Eye (tissue), 1 donor: ENCODE results near the gene INHBB.

Experiments
- DNase-seq: peaks from one replicate; pipeline ENCODE4 v3.0.0-alpha.2; 2015

Gene INHBB

DNA sequence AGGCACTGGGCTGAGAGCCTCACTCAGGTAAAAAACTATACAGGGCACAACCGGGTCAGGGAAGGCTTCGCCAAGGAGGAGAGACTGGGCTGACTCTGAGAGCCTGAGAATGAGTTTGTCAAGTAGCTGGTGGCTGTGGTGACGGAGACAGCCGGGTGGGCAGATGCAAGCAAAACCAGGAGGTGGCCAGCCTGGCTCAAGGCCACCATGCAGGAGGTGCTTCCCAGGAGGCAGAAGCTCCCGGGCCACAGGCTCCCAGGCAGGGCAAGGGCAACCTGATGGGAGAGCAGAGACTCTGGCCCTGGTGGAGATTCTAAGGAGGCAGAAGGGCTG lies 2.9 kb upstream of the INHBB start:
- no peak for DNase-seq

DNA sequence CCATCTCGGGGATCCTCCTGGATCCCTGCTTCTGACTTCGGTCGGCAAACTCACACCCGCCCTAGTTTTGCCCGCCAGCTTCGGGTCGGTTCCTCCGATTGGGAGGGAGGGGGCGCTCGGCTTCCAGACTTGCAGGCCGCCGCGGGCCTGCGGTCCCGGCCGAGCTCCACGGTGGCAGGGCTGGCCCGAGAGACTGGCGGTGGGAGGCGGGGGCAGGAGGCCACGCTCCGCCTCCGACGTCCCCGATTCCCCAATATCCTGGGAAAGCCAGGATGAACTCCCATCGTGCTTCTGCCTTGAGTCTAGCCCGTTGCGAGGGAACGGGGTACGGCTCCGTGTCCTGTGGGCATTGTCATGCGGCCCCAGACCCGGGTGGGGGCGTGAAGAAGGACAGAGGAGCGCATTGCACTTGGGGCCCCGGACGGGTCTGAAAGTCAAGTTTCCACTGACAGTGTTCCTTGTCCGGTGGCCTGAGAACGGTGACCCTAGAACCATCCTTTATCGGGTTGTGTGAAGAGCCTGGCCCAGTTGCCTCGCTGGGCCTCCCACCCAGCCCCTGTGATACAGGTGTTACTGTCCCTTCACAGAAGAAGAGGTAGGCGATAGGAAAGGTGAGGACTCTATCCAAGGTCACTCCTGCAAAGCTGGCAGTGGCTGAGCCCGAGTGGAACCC lies 2.4 kb upstream of the INHBB start:
- DNase-seq, result peak; percentile 90

DNA sequence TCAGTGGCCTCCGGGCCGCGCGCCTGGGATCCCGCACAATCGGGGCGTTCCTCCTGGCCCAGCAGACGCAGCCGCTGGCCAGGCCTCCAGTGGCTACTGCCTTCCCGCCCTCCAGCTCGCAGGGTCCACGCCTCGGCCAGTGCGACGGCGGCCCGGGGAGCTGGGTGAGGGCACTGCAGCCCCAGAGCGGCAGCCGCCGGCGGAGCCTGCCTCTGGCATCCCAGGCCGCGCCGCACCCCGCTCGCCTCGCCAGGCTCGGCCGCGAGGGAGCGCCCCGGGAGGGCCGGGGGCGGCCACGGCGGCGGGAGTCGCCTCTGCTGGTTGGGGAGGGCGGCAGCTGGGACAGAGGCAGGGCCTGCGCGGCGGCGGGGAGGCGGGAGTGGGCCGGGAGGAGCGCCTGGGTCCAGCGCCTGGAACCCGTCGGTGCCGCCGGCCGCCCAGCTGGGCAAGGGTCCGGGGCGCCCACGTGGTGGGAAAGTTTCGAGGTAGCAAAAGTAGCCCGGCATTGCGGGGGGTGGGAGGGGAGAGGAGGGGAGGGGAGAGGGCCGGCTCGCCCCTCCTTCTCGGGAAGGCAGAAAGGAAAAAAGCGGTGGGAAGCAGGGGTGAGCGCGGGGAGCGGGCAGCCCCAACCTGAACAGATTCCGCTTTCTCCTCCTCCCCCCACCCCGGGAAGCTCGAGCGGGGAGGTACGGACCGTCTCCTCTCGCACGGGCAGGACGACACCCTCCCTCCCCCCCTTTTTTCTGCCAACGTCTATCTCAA lies 1.5 kb upstream of the INHBB start:
- DNase-seq, result peak; percentile 40

DNA sequence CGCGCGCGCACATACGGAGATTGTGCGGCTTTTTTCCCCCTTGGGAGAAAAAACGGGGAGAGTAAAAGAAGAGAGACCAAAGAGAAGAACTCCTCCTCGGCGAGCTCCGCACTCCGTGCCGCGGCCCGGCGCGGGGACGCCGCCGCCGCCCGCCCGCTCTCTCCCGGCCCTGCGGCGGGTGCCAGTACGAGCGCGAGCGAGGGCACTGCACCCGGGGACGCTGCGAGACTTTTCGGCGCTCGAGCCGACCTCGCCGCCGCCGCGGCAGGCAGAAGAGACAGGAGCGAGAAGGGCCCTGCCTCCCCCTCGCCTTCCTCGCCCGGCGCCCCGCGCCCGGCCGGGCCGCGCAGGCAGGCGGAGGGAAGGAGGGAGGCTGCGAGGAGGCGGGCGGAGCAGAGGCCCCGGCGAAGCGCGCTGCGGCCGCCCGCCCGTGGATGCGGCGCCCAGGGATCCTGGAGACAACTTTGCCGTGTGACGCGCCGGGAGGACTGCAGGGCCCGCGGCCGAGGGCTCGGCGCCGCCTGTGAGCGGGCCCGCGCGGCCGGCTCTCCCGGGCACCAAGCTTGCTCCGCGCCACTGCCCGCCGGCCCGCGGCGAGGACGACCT lies 857 bp upstream of the INHBB start:
- DNase-seq, result peak; percentile 63

DNA sequence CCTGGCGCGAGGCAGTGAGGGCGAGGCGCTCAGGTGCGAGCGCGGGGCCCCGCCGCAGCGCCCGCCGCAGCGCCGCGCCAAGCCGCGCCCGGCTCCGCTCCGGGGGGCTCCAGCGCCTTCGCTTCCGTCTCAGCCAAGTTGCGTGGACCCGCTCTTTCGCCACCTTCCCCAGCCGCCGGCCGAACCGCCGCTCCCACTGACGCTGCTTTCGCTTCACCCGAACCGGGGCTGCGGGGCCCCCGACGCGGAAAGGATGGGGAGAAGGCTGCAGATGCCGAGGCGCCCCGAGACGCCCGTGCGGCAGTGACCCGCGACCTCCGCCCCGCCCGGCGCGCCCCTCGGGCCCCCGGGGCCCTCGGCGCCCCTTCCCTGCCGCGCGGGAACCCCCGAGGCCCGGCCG lies 328 bp upstream of the INHBB start:
- no peak for DNase-seq

DNA sequence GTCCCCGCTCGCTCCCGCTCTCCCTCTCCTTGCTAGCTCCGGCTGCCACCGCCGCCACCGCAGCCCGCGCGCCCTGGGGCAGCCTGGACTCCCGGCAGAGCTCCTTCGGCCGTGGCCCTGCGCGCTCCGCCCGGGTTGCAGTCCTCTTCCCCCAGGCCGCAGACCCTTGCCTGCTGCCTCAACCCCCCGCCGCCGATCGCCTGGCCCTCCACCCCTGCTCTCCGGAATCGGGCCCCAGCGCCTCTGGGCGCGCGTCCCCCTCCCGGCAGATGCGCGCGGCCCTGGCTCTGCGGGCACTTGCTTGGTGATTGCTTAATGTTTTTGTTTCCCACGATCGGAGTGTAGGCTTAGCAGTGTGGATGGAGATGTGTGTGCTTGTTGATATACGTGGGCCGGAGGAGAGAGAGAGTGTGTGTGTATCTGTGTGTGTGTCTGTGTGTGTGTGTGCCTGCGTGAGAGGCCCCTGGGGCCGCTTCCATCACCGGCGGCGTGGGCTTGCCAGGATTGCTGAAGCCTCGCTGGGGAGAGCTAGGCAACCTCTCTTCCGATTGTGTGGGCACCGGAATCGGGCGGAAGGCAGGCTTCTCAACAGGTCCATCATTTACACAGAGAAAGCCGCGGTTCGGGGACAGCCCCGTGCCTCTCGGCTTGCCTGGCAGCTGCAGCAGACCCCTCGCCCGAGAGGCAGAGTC lies 877 bp downstream of the INHBB start:
- peak; percentile 69 for DNase-seq

DNA sequence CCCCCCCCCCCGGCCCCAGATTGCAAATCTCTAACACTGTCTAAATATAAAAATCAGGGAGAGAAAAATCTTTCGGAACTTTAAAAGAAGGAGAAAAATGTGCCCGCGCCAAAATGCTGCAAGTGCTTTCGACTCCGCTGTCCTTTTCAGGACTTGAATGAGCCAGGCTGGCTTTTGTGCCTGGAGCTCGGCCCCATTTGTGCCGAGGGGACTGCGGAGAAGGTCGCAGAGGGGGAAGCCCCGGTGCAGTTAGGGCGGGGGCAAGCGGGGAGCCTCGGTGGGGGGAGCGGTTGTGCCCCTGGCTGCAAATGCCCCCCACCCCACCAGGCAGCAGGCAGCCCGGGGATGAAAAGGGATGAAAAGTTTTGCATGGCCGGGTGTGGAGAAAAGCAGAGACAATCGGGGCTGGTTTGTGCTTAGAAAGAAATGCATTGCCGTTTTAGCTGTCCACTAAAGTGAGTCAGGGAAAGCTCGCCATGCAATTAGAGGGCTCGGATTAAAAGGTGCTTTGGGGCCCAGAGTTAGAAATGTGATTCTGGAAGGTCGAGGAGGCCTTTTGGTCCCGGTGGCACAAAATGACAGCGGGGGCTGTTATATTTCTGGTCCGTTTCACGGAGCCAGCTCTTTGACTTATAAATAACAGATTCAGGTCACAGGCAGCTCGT lies 1.6 kb downstream of the INHBB start:
- DNase-seq, result peak; percentile 73

DNA sequence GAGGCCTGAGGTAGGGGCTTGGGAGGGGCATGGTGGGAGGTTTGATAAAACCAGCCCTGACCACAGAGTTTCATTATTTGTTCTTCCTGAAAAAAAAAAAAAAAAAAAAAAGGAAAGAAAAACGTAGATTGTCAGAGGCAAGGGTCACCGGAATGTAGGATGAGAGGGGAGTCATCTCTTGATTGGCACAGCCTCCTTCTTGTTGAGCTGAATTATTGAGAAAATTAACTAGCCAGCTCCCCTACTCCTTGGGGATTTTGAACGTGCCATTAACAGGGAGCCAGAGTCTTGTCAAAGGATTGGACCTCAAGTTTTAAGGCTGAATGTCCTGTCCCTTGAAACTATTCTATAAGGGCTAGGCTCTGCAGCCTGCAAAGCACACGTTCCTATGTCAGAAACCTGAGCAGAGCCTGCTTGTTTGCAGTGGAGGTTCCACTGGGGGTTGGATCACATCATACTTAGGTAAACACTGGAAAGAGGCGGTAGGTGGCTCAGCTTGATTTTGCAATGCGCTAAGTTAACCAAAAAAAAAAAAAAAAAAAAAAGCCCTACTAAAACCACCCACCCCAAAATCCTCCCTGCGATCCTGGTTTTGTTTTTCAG lies 2.3 kb downstream of the INHBB start:
- DNase-seq, result peak; percentile 26

DNA sequence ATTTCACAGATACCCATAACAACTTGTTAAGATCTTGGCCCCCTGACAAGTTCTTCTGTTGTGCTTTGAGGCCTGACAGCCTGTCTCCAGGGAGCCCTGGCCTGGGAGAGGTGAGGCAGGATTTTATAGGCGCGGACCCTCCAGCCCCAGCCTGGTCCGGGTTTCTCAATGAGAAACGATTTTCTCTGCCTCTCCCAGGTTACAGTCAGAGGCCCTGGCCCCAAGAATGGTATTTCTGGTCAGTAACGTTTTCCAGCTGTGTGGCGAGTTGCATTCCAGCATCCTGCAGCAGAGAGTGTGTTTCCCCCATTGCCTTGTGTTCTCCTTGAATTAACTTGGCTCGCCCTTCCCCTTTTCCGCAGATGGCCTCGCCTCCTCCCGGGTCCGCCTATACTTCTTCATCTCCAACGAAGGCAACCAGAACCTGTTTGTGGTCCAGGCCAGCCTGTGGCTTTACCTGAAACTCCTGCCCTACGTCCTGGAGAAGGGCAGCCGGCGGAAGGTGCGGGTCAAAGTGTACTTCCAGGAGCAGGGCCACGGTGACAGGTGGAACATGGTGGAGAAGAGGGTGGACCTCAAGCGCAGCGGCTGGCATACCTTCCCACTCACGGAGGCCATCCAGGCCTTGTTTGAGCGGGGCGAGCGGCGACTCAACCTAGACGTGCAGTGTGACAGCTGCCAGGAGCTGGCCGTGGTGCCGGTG lies 3.0 kb downstream of the INHBB start:
- peak; percentile 22 for DNase-seq

DNA sequence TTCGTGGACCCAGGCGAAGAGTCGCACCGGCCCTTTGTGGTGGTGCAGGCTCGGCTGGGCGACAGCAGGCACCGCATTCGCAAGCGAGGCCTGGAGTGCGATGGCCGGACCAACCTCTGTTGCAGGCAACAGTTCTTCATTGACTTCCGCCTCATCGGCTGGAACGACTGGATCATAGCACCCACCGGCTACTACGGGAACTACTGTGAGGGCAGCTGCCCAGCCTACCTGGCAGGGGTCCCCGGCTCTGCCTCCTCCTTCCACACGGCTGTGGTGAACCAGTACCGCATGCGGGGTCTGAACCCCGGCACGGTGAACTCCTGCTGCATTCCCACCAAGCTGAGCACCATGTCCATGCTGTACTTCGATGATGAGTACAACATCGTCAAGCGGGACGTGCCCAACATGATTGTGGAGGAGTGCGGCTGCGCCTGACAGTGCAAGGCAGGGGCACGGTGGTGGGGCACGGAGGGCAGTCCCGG lies 3.5 kb downstream of the INHBB start:
- DNase-seq, result no peak

DNA sequence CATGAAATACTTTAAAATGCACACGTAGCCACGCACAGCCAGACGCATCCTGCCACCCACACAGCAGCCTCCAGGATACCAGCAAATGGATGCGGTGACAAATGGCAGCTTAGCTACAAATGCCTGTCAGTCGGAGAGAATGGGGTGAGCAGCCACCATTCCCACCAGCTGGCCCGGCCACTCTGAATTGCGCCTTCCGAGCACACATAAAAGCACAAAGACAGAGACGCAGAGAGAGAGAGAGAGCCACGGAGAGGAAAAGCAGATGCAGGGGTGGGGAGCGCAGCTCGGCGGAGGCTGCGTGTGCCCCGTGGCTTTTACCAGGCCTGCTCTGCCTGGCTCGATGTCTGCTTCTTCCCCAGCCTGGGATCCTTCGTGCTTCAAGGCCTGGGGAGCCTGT lies 4.1 kb downstream of the INHBB start:
- peak; percentile 23 for DNase-seq

DNA sequence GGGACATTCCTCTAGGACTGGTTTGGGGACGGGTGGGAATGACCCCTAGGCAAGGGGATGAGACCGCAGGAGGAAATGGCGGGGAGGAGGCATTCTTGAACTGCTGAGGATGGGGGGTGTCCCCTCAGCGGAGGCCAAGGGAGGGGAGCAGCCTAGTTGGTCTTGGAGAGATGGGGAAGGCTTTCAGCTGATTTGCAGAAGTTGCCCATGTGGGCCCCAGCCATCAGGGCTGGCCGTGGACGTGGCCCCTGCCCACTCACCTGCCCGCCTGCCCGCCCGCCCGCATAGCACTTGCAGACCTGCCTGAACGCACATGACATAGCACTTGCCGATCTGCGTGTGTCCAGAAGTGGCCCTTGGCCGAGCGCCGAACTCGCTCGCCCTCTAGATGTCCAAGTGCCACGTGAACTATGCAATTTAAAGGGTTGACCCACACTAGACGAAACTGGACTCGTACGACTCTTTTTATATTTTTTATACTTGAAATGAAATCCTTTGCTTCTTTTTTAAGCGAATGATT lies 4.9 kb downstream of the INHBB start:
- DNase-seq, result no peak

DNA sequence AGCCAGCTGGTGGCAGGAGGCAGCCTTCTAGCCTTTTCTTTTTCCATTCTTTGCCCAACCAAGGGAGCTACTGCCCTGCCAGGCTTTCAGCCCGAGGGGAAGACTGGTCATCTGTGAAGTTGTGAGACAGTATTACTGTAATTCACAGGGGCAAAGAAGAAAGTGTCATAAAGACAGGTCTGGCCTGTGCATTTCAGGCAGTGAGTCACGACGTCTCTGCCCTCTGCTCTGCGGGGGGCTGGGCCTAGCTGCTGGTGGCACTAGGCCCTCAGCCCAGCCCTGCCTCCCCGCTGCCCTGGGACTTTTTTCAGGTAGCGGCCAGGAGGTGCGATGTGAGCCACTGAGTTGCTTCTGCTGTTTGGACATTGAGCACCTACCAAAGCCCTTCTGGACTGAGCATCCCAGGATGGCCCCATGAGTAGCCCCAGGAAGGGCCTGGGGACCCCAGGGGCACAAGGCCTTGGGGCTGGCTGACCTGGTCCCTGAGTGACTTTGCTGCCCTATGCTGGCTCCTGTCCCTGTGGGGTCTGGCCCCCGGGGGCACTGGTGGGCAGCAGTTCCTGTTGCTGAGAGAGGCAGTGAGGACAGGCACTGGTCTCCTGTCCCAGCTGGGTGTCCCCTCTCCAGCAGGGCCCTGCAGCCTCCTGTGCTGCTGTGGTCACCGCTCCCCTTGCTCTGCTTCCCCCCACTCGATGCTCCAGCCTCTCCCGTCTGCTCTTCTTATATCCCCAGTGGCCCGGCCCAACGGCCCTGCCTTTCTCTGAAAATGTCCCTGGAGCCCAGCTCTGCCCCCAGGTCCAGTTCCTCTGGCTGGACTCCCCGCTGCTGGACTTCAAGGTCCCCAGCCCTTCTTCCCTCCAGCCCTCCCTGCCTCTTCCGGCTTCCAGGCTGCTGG lies 7.0 kb downstream of the INHBB start:
- no peak for DNase-seq

DNA sequence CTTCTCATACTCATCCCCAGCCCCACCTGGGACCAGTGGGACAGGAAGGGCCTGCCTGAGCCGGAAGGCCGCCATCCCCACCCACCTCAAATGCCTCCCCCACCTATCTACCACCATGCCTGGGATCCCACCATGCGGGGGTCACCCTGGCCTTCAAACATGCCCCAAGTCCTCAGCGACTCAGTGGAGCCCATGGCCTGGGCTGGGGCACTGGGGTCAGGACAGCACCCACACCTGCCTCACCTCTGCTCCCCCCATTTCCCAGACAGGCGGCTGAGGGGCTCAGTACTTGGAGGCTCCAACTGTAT lies 7.6 kb downstream of the INHBB start:
- no peak for DNase-seq

DNA sequence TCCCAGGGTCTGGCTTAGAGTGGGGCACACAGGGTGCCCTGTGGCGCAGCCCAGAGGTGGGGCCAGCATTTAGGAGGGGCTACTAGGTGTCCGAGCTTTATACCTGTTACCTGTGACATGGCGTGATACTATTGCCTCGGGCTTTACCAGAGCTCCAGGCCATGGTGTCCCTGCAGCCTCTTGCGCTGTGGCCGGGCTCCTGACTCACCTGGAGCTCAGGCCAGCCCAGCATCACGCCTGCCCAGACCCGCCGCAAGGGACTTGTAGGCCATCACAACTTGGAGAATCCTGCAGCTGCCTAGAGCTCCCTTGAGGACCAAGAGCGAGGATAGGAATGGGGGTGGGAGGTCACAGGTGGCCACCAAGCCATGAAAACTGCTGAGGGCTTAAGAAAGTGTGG lies 8.0 kb downstream of the INHBB start:
- no peak for DNase-seq

DNA sequence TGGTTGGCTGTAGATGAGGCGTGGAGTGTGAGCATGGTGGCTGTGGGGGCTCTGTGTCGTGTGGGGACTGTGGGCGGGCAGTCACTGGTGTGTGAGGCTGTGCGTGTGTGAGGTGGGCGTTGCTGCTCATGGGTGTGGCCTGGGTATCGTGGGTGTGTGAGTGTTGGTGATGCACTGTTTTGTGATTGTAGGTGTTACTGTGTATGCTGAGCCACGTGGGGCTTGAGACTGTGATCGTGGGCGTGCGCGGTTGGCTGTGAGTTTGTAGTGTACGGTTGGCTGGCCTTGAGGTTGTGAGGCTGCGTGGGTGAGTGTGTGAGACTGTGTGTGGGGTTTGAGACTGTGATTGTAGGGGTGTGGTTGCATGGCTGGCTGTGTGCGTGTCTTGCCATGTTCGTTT lies 8.5 kb downstream of the INHBB start:
- no peak for DNase-seq

DNA sequence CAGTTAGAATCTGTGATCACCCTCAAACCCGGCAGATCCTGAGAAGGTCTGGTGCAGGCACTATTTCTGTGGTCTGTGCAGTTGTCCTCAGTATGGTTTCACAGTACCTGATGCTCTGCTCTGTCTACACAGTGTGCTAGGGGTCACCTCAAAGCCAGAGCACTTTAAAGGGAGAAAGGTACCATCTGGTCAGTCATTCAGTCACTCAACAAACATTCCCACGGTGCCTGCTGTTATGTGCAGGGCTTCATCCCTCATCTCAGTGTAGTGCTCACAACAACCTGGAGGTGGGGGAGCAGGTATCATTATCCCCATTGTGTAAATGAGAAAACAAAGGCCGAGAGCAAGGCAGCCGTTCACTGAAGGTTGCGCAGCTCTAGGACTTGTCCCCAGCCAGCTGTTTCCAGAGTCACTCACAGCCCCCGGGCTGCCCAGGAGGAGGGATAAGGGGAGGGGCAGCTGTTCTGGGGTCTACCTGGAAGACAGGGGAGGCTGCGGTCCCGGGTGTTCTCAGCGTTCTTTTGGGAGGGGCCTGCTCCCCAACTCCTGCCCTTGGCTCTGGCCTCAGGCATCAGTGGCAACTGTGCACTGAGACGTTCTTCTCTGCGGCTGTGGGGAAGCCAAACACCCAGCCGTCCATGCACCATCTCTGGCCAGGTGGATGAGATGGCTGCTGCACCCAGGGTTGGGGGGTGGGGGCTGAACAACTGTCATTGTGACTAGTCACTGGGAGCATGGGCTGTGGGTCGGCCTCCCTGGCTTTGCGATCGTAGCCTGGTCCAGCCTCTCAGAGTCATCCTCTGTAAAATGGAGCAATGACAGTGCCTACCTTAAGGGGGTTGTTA lies 9.2 kb downstream of the INHBB start:
- DNase-seq, result no peak

DNA sequence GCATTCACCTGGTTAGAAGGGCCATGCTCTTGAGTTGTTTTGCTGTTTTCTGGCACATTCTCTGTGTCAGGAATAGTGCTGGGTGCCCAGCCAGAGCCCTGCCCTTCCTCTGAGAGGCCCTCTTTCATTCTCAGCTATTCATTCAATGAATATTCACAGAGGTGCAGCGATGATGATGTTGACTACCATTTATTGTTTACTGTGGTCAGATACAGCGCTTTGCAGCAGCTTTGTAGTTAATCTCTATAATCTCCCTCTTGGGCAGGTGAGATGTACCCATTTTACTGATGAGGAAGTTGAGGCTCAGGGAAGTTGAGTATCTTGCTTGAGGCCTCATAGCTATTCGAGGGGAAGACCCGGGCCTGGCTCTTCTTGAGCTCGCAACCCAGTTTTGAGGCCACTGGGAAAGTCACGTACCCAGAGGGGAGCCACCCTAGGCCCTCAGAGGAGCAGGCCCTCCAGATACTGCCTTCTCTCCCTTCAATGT lies 9.9 kb downstream of the INHBB start:
- no peak for DNase-seq

DNA sequence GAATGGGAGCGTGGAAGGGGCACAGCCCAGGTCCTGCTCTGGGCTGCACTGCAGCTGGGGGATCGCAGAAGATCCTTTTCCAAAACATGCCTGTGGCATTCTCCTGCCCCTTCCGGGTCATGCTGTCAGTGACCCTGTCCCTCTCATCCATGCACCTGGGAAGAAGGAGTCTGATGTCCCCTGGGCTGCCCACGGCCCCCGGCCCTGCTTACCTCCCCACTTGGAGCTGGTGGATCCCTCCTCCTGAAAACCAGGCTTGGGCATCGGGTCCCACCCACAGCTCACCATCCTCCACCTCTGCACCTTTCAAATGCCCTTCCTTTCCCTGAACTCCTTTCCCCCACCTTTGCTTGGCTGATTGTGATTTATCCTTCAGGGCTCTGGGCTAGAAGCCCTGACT lies 11.8 kb downstream of the INHBB start:
- no peak for DNase-seq
